Osteocyte (in vitro differentiated cells): ENCODE measurements around the gene PDE3A. TPM values are rescaled to one million over a fixed set of nuclear protein-coding genes. Genes with fewer than 3 reads are reported as not detected.

Experiments used
- DNase-seq: peaks from one replicate; pipeline ENCODE4 v3.0.0; 2021; ENCODE audit warnings: mixed read lengths; ENCODE audit not compliant: unreplicated experiment; ENCODE audit errors: extremely low spot score
- H3K27ac Mint-ChIP-seq: one replicate; pipeline ENCODE4 v1.8.0; 2021; ENCODE audit warnings: mild to moderate bottlenecking, mixed read lengths; ENCODE audit not compliant: unreplicated experiment
- H3K27me3 Mint-ChIP-seq: one replicate; pipeline ENCODE4 v1.8.0; 2021; ENCODE audit warnings: mixed read lengths; ENCODE audit not compliant: unreplicated experiment
- H3K36me3 Mint-ChIP-seq: one replicate; pipeline ENCODE4 v1.8.0; 2021; ENCODE audit warnings: mixed read lengths; ENCODE audit not compliant: unreplicated experiment
- H3K4me1 Mint-ChIP-seq: one replicate; pipeline ENCODE4 v1.8.0; 2021; ENCODE audit warnings: mixed read lengths; ENCODE audit not compliant: unreplicated experiment
- H3K4me3 Mint-ChIP-seq: one replicate; pipeline ENCODE4 v1.8.0; 2021; ENCODE audit warnings: mild to moderate bottlenecking, moderate library complexity, mixed read lengths; ENCODE audit not compliant: unreplicated experiment
- H3K9me3 Mint-ChIP-seq: one replicate; pipeline ENCODE4 v1.8.0; 2021; ENCODE audit warnings: mixed read lengths; ENCODE audit not compliant: unreplicated experiment
- CTCF ChIP-seq: fragments of 200-600 bp; sonication (generic); IDR thresholded peaks from 2 replicates; pipeline ENCODE4 v1.5.0; 2021; ENCODE audit warnings: antibody characterized with exemption, mild to moderate bottlenecking, moderate library complexity
- total RNA-seq: library from RNA; stranded (reverse); gene quantifications from 2 replicates; pipeline ENCODE4 v1.2.1, GENCODE V29; 2021

PDE3A gene
- total RNA-seq, 1 donor from 2014 or later = 27.8 TPM

- Mint-ChIP-seq H3K36me3 (peaks cover 32% of the 10 kb centered on the region), H3K4me3 (no peak overlapping the region), H3K9me3 (no peaks in the 10 kb centered on the region), H3K27ac (no peak overlapping the region), H3K27me3 (no peaks in the 10 kb centered on the region), H3K4me1 (peaks cover 24% of the 10 kb centered on the region)
- no peak for DNase-seq
- no peak for TF ChIP-seq CTCF
Measured at GRCh38 chr12:20616093-20616492, 247.8 kb downstream of the PDE3A start.

DNA sequence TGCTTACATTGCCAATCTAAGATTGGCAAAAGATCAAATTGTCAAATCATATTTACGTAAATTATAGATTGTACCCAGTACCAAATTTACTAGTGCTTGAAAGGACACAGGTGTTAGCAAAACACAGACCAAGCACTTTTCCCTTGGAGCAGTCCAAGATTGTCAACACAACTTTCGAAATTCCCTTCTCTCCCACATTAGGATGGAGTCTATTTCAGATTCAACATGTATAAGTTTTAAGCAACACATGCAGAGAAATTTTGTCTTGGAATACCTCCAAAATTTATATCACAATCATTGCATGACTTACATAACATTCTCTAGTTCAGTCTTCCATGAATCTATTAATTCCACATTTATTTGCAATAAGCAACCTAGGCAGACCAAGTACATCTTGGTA lies 251.9 kb downstream of the PDE3A start:
- H3K27me3 Mint-ChIP-seq = no peaks in the 10 kb centered on the region
- H3K4me3 Mint-ChIP-seq = no peak overlapping the region
- no peak for TF ChIP-seq CTCF
- H3K4me1 Mint-ChIP-seq = peaks cover 26% of the 10 kb centered on the region
- H3K27ac Mint-ChIP-seq = no peak overlapping the region
- DNase-seq = no peak
- H3K9me3 Mint-ChIP-seq = no peaks in the 10 kb centered on the region
- H3K36me3 Mint-ChIP-seq = peaks cover 49% of the 10 kb centered on the region

DNA sequence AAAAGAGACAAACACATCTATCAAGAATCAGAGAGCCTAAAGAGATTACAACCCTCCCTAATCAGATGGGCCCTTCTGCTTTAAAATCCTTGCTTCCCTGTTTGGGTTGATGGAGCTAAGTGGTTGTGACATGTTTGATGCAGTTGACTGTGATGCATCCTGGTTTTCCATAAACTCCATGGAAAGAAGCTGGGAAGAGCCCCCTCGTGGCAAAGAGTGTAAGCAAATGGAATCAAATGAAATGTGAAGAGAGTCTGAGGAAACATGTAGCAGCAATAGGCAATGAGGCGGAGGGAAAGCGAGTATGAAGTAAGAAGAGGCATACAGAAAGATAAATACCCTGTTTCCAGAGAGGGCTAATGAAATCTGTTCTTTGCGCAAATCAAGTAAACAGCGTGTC lies 256.4 kb downstream of the PDE3A start:
- DNase-seq = no peak
- H3K36me3 Mint-ChIP-seq = peaks cover 33% of the 10 kb centered on the region
- H3K27ac Mint-ChIP-seq = peak overlapping the region; percentile 75
- H3K4me3 Mint-ChIP-seq = no peak overlapping the region
- peak; percentile 50 for TF ChIP-seq CTCF
- H3K9me3 Mint-ChIP-seq = no peaks in the 10 kb centered on the region
- H3K27me3 Mint-ChIP-seq = no peaks in the 10 kb centered on the region
- peaks cover 67% of the 10 kb centered on the region for H3K4me1 Mint-ChIP-seq

DNA sequence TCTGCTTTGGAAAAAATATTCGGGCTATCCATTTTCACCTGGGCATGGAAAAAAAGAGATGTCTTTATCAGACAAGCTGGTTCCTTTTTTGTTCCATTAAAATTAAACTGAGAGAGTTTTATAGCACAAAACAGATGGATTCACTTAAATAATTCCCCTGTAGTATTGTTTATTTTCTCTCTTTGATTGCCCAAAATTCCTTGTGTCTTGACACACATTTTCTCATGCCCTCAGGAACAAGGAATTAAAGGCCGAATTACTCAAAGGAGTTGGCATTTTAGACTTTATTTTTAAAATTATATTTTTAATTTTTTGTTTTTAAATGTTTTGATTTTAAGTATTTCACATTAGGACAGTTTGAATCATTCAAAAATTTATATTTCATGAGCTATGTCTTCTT lies 257.2 kb downstream of the PDE3A start:
- H3K27me3 Mint-ChIP-seq = no peaks in the 10 kb centered on the region
- H3K4me3 Mint-ChIP-seq = no peak overlapping the region
- peaks cover 68% of the 10 kb centered on the region for H3K4me1 Mint-ChIP-seq
- TF ChIP-seq CTCF = no peak
- H3K9me3 Mint-ChIP-seq = no peaks in the 10 kb centered on the region
- H3K36me3 Mint-ChIP-seq = peaks cover 25% of the 10 kb centered on the region
- DNase-seq = no peak
- H3K27ac Mint-ChIP-seq = peak overlapping the region; percentile 75

- peaks cover 12% of the 10 kb centered on the region for H3K36me3 Mint-ChIP-seq
- H3K4me1 Mint-ChIP-seq = peaks cover 78% of the 10 kb centered on the region
- H3K27ac Mint-ChIP-seq = no peak overlapping the region
- H3K27me3 Mint-ChIP-seq = no peaks in the 10 kb centered on the region
- no peak overlapping the region for H3K4me3 Mint-ChIP-seq
- no peak for DNase-seq
- no peaks in the 10 kb centered on the region for H3K9me3 Mint-ChIP-seq
- TF ChIP-seq CTCF = no peak
Measured at GRCh38 chr12:20627001-20627588, 258.8 kb downstream of the PDE3A start.
